B cell (primary cell): ENCODE results near the gene TGFBI. TPM values are rescaled to one million over a fixed set of nuclear protein-coding genes. Genes with fewer than 3 reads are reported as not detected.

Experiments used
- ATAC-seq: fragments of 200-7000 bp; cut with Tn5 transposase; one replicate; pipeline ENCODE4 v1.10.0; 2021; ENCODE audit warnings: low read depth, mild to moderate bottlenecking, moderate number of reproducible peaks, moderate library complexity
- CTCF ChIA-PET: fragments of 350-600 bp; sonication (Branson Sonifier 250); formaldehyde crosslinking; loops from one replicate; lab custom pipeline; 2021; ENCODE audit warnings: antibody characterized with exemption, inconsistent platforms; lab: Charles Lee
- POLR2A ChIA-PET: fragments of 350-600 bp; sonication (Branson Sonifier 250); formaldehyde crosslinking; loops from one replicate; lab custom pipeline; 2021; ENCODE audit warnings: antibody characterized with exemption; lab: Charles Lee
- DNase-seq: peaks from one replicate; pipeline ENCODE4 v3.0.0; 2013
- H2AFZ ChIP-seq: 2 replicates; pipeline ENCODE4 v1.6.1; 2012; ENCODE audit warnings: mild to moderate bottlenecking, low read depth, low read length; ENCODE audit not compliant: insufficient read depth, poor library complexity, severe bottlenecking
- H3K27ac ChIP-seq, 2 donors: 1 replicate in 1 of 2; 2 replicates in 1 of 2; pipeline ENCODE4 v1.5.1; 2012 to 2013; ENCODE audit warnings: low read length in 2 of 2, mild to moderate bottlenecking in 2 of 2, moderate library complexity in 1 of 2
- H3K27me3 ChIP-seq, 4 experiments: fragments of 200-600 bp in 1 of 4; sonication (generic) in 1 of 4; replicated peaks in 1 of 4; 1 replicate in 2 of 4; 2 replicates in 2 of 4; pipeline versions ENCODE4 v1.6.1 to v1.7.0; 2013 to 2016; ENCODE audit warnings: low read length in 3 of 4, mild to moderate bottlenecking in 2 of 4, mixed read lengths in 1 of 4, moderate library complexity in 1 of 4; ENCODE audit not compliant: insufficient read depth in 4 of 4, control insufficient read depth in 3 of 4; ENCODE audit errors: control extremely low read depth in 1 of 4
- H3K36me3 ChIP-seq, 2 experiments: replicated peaks in 1 of 2; 1 replicate in 1 of 2; 2 replicates in 1 of 2; pipeline versions ENCODE4 v1.6.1 to v1.7.1; 2013; ENCODE audit warnings: low read length in 1 of 2; ENCODE audit not compliant: insufficient read depth in 2 of 2, control insufficient read depth in 1 of 2; ENCODE audit errors: control extremely low read depth in 1 of 2, extremely low read depth in 1 of 2
- H3K4me1 ChIP-seq, 2 donors: fragments of 200-600 bp in 1 of 2; sonication (generic) in 1 of 2; 1 replicate in 1 of 2; 2 replicates in 1 of 2; pipeline versions ENCODE4 v1.5.1 to v1.6.1; 2013 to 2017; ENCODE audit warnings: low read length in 2 of 2; ENCODE audit not compliant: control insufficient read depth in 2 of 2, insufficient read depth in 2 of 2
- H3K4me2 ChIP-seq: replicated peaks from 2 replicates; pipeline ENCODE3; 2012; ENCODE audit warnings: mild to moderate bottlenecking, low read depth, low read length; ENCODE audit not compliant: poor library complexity, severe bottlenecking
- H3K4me3 ChIP-seq, 5 experiments: fragments of 200-600 bp in 1 of 5; sonication (generic) in 1 of 5; 1 replicate in 3 of 5; 2 replicates in 2 of 5; pipeline versions ENCODE4 v1.5.1 to v1.7.0; 2011 to 2016; ENCODE audit warnings: low read length in 4 of 5, mild to moderate bottlenecking in 4 of 5, low read depth in 2 of 5, control low read depth in 1 of 5, moderate library complexity in 1 of 5; ENCODE audit not compliant: insufficient read depth in 1 of 5; ENCODE audit errors: control extremely low read depth in 1 of 5, extremely low read depth in 1 of 5
- H3K79me2 ChIP-seq: fragments of 200-600 bp; sonication (generic); one replicate; pipeline ENCODE4 v1.6.0; 2016; ENCODE audit warnings: low read length; ENCODE audit not compliant: control insufficient read depth, insufficient read depth
- H3K9ac ChIP-seq: fragments of 200-600 bp; sonication (generic); 2 replicates; pipeline ENCODE4 v1.6.1; 2017; ENCODE audit warnings: mild to moderate bottlenecking, low read length, moderate library complexity
- H3K9me3 ChIP-seq, 3 donors: one replicate each; pipeline versions ENCODE4 v1.6.1 to v1.7.1; 2013; ENCODE audit warnings: low read length in 2 of 3; ENCODE audit not compliant: control insufficient read depth in 2 of 3, insufficient read depth in 1 of 3; ENCODE audit errors: control extremely low read depth in 1 of 3
- H4K20me1 ChIP-seq: 2 replicates; pipeline ENCODE4 v1.6.0; 2012; ENCODE audit warnings: mild to moderate bottlenecking, low read length; ENCODE audit not compliant: insufficient read depth, control insufficient read depth, poor library complexity, severe bottlenecking
- H3K27ac Mint-ChIP-seq: one replicate; pipeline ENCODE4 v1.8.0; 2021; ENCODE audit warnings: mixed read lengths
- H3K27me3 Mint-ChIP-seq: one replicate; pipeline ENCODE4 v1.8.0; 2021; ENCODE audit warnings: mixed read lengths
- H3K4me1 Mint-ChIP-seq: one replicate; pipeline ENCODE4 v1.8.0; 2021; ENCODE audit warnings: mixed read lengths
- H3K4me3 Mint-ChIP-seq: one replicate; pipeline ENCODE4 v1.8.0; 2021; ENCODE audit warnings: mixed read lengths
- H3K9me3 Mint-ChIP-seq: one replicate; pipeline ENCODE4 v1.8.0; 2022; ENCODE audit warnings: mixed read lengths; ENCODE audit not compliant: insufficient read depth
- CTCF ChIP-seq: fragments of 200-600 bp; IDR thresholded peaks from one replicate; pipeline ENCODE4 v1.8.0; 2022; ENCODE audit warnings: antibody characterized with exemption, mild to moderate bottlenecking
- EZH2 ChIP-seq: IDR thresholded peaks from 2 replicates; pipeline ENCODE4 v1.6.1; 2012; ENCODE audit warnings: borderline replicate concordance, low read depth, mild to moderate bottlenecking, moderate library complexity, low read length; ENCODE audit not compliant: insufficient read depth, poor library complexity, severe bottlenecking
- WGBS: methylation state at CpG from one replicate; pipeline ENCODE4 v1.1.5; 2013; ENCODE audit warnings: missing lambda C conversion rate; ENCODE audit not compliant: insufficient coverage; 5-methylcytosine and 5-hydroxymethylcytosine counted together
- intact Hi-C: fragments of 100-400 bp; cut with micrococcal nuclease; formaldehyde crosslinking; loops from one replicate; pipeline ENCODE4 v1.10.0; 2022
- polyA plus RNA-seq: library from polyadenylated mRNA; depleted of rRNA; stranded (reverse); fragments of >200 nt; gene quantifications from 2 replicates; pipeline ENCODE4 v1.2.3, GENCODE V29; 2012
- total RNA-seq, 2 donors: library from RNA; stranded (reverse); fragments of 120-200 nt in 1 of 2; gene quantifications; 1 replicate in 1 of 2; 2 replicates in 1 of 2; pipeline versions ENCODE4 v1.2.3 to v1.2.4, GENCODE V29; 2013 to 2022

TGFBI gene
- total and polyA plus RNA-seq, 2 donors (not counting 1 experiment from before 2014, with no cell fraction given) = 3.7 to 4.5 TPM

DNA sequence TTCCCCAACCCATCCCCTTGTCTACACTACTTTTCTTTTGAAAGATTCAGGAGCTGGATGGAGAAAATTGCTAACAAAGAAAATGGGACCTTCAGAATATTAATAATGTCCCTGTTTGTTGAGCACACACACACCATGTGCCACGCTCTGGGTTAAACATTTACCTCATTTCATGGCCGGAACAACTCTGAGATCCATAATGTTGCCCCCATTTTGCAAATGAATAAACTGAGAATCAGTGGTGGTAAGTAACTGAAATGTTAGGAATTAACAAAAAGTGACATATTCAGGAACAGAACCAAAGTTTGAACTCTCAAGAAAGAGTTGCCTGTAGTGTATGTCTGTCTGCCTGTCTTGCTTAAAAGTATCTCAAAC lies 52.4 kb downstream of the TGFBI start:
- ChIA-PET POLR2A (no interaction called here), CTCF (no interaction called here)
- DNase-seq (no peak), ATAC-seq (no peak)
- H3K4me1 Mint-ChIP-seq = peaks cover 8% of the 10 kb centered on the region
- Histone ChIP-seq H3K27me3 (peaks cover 0 to 63% (median 19%) of the 10 kb centered on the region in 4 experiments), H3K4me3 (no peak overlapping the region), H3K36me3 (no peaks in the 10 kb centered on the region), H3K9me3 (no peaks in the 10 kb centered on the region), H4K20me1 (no peaks in the 10 kb centered on the region), H3K79me2 (no peaks in the 10 kb centered on the region), H3K4me1 (peaks cover 4 to 17% of the 10 kb centered on the region in 2 donors), H3K4me2 (no peak overlapping the region), H3K9ac (peak overlapping the region; percentile 49), H2AFZ (no peak overlapping the region), H3K27ac (no peak overlapping the region)
- no peak overlapping the region for H3K27ac Mint-ChIP-seq
- no peaks in the 10 kb centered on the region for H3K9me3 Mint-ChIP-seq
- peaks cover 40% of the 10 kb centered on the region for H3K27me3 Mint-ChIP-seq
- intact Hi-C loops = no loop called here
- TF ChIP-seq EZH2 (no peak), CTCF (no peak)
- no peak overlapping the region for H3K4me3 Mint-ChIP-seq
- WGBS = no CpG with 5 or more reads among the region's 2 CpGs

DNA sequence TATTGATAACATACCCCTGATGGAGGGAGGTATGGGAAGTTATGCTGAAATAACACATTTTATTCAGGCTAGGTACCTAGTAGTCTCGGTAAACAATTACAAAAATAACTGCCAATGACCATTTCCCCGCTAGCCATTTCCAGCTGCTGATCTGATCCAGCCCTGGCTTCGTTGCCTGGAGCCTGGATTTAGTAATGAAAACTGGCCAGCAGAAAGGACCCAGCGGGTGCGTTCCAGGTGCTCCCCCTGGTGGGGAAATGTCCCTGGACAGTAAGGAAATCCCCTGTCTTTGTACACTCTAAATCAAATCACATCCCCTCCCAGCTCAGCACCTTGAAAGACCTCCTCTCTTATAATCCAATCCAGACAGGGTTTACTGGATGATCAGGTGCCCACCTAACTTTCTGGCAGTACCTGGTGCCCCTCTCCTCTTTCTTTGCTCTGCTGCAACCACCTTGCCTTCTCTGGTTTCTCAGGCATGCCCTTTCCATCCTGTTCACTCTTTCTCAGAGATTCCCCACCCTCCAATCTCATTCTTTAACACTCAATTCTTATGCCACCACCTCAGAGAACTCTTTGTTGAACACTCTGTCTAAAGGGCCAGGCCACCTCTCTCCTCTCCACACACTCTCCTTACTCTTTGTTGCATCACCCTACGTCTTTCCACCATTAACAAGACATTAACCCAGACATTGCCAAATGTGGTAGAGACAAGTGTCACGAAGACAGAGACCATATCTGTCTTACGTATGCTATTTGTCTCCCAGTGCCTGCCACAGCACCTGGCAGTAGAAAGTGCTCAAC lies 53.8 kb downstream of the TGFBI start:
- Mint-ChIP-seq H3K9me3 (no peaks in the 10 kb centered on the region), H3K27me3 (peaks cover 28% of the 10 kb centered on the region), H3K27ac (no peak overlapping the region), H3K4me1 (peaks cover 8% of the 10 kb centered on the region), H3K4me3 (no peak overlapping the region)
- Histone ChIP-seq H4K20me1 (no peaks in the 10 kb centered on the region), H3K9ac (no peak overlapping the region), H3K9me3 (no peaks in the 10 kb centered on the region), H3K79me2 (no peaks in the 10 kb centered on the region), H3K4me3 (no peak overlapping the region), H3K27ac (no peak overlapping the region), H3K36me3 (no peaks in the 10 kb centered on the region), H2AFZ (no peak overlapping the region), H3K4me1 (peaks cover 4 to 17% of the 10 kb centered on the region in 2 donors), H3K27me3 (peaks cover 0 to 50% (median 17%) of the 10 kb centered on the region in 4 experiments), H3K4me2 (no peak overlapping the region)
- ChIA-PET POLR2A (no interaction called here), CTCF (interaction anchor here (0.6 to 1.1 kb wide), 2 partner anchors 129 to 162 kb away, joined by 3 read pairs; no protein-coding TSS in a partner anchor)
- 10% methylated on average over 4 of the region's 8 CpGs for WGBS
- DNase-seq = peak; percentile 52
- intact Hi-C loops = loop anchor here (2.0 kb wide), 1 partner anchor 196 kb away; no protein-coding TSS in a partner anchor
- ATAC-seq = no peak
- TF ChIP-seq CTCF (peak; percentile 45), EZH2 (no peak)
